IMR-90 (cell line): ENCODE data around the gene PEX6. TPM values are rescaled to one million over a fixed set of nuclear protein-coding genes. Genes with fewer than 3 reads are reported as not detected.

Experiments used
- ATAC-seq: fragments of 200-7000 bp; cut with Tn5 transposase; 2 replicates; pipeline ENCODE4 v1.9.1; 2020; ENCODE audit warnings: low read depth, mild to moderate bottlenecking, moderate library complexity
- BruUV-seq: library from RNA; stranded (reverse); fragments of 400-500 nt; replicated peaks from 2 replicates; lab custom pipeline; 2021; lab: Mats Ljungman, UMichigan
- CTCF ChIA-PET: fragments of 300-600 bp; formaldehyde crosslinking; extraction: SDS; loops from one replicate; lab custom pipeline; 2021; ENCODE audit warnings: antibody characterized with exemption; lab: Yijun Ruan, JAX
- POLR2A ChIA-PET: fragments of 300-600 bp; sonication (Branson Sonifier 250); formaldehyde crosslinking; loops from one replicate; lab custom pipeline; 2022; ENCODE audit warnings: antibody characterized with exemption; ENCODE audit not compliant: unreplicated experiment; lab: Charles Lee
- DNase-seq: peaks from one replicate; pipeline ENCODE4 v3.0.0; 2013
- H2AFZ ChIP-seq: replicated peaks from 2 replicates; pipeline ENCODE3; 2013; ENCODE audit warnings: low read length, mild to moderate bottlenecking; ENCODE audit not compliant: poor library complexity
- H2AK5ac ChIP-seq: 2 replicates; pipeline ENCODE4 v1.6.1; 2013; ENCODE audit warnings: low read depth, low read length, inconsistent platforms
- H2AK9ac ChIP-seq: replicated peaks from 2 replicates; pipeline ENCODE3; 2013; ENCODE audit warnings: mild to moderate bottlenecking, low read depth, low read length, moderate library complexity; ENCODE audit not compliant: poor library complexity
- H2BK120ac ChIP-seq: 2 replicates; pipeline ENCODE4 v1.6.1; 2013; ENCODE audit warnings: low read depth, low read length, inconsistent platforms
- H2BK15ac ChIP-seq: 3 replicates; pipeline ENCODE4 v1.6.1; 2013; ENCODE audit warnings: low read depth, low read length, inconsistent platforms
- H2BK20ac ChIP-seq: 2 replicates; pipeline ENCODE4 v1.6.1; 2013; ENCODE audit warnings: low read depth, mild to moderate bottlenecking, inconsistent platforms, low read length, moderate library complexity
- H2BK5ac ChIP-seq: 2 replicates; pipeline ENCODE4 v1.6.1; 2013; ENCODE audit warnings: mild to moderate bottlenecking, low read depth, low read length, inconsistent platforms; ENCODE audit not compliant: poor library complexity, severe bottlenecking
- H3K14ac ChIP-seq: replicated peaks from 2 replicates; pipeline ENCODE4 v1.6.1; 2013; ENCODE audit warnings: low read depth, low read length, inconsistent platforms
- H3K18ac ChIP-seq: 2 replicates; pipeline ENCODE4 v1.6.1; 2013; ENCODE audit warnings: low read depth, low read length, control low read depth
- H3K23ac ChIP-seq: 2 replicates; pipeline ENCODE4 v1.6.1; 2013; ENCODE audit warnings: low read depth, low read length, inconsistent platforms
- H3K27ac ChIP-seq: 2 replicates; pipeline ENCODE4 v1.5.1; 2013; ENCODE audit warnings: mild to moderate bottlenecking, control low read depth, low read length; ENCODE audit not compliant: insufficient read depth
- H3K27me3 ChIP-seq: 2 replicates; pipeline ENCODE4 v1.6.1; 2013; ENCODE audit warnings: low read length; ENCODE audit not compliant: control insufficient read depth, insufficient read depth
- H3K36me3 ChIP-seq: 2 replicates; pipeline ENCODE4 v1.6.1; 2013; ENCODE audit warnings: low read length, mixed read lengths; ENCODE audit not compliant: control insufficient read depth, insufficient read depth
- H3K4ac ChIP-seq: 2 replicates; pipeline ENCODE4 v1.6.1; 2013; ENCODE audit warnings: low read depth, low read length, inconsistent platforms
- H3K4me1 ChIP-seq: 2 replicates; pipeline ENCODE4 v1.6.1; 2013; ENCODE audit warnings: low read length, mixed read lengths; ENCODE audit not compliant: control insufficient read depth, insufficient read depth
- H3K4me2 ChIP-seq: 2 replicates; pipeline ENCODE4 v1.6.1; 2013; ENCODE audit warnings: low read depth, mild to moderate bottlenecking, control low read depth, low read length, moderate library complexity
- H3K4me3 ChIP-seq: 2 replicates; pipeline ENCODE4 v1.5.1; 2013; ENCODE audit warnings: low read depth, mild to moderate bottlenecking, control low read depth, low read length, moderate library complexity; ENCODE audit not compliant: insufficient read depth
- H3K56ac ChIP-seq: 2 replicates; pipeline ENCODE4 v1.6.1; 2013; ENCODE audit warnings: low read length, inconsistent platforms; ENCODE audit not compliant: insufficient read depth; ENCODE audit errors: extremely low read depth
- H3K79me1 ChIP-seq, 2 experiments: 2 replicates each; pipeline ENCODE4 v1.6.1; 2013; ENCODE audit warnings: low read length in 2 of 2, inconsistent platforms in 1 of 2, low read depth in 1 of 2
- H3K9ac ChIP-seq: 2 replicates; pipeline ENCODE4 v1.6.1; 2013; ENCODE audit warnings: low read depth, low read length, control low read depth
- H3K9me1 ChIP-seq: 2 replicates; pipeline ENCODE4 v1.6.1; 2013; ENCODE audit warnings: low read length, inconsistent platforms; ENCODE audit not compliant: insufficient read depth
- H3K9me3 ChIP-seq: 2 replicates; pipeline ENCODE4 v1.6.1; 2013; ENCODE audit warnings: low read length; ENCODE audit not compliant: control insufficient read depth, insufficient read depth
- H4K20me1 ChIP-seq: 2 replicates; pipeline ENCODE4 v1.6.1; 2013; ENCODE audit warnings: low read length, inconsistent platforms; ENCODE audit not compliant: insufficient read depth
- H4K5ac ChIP-seq: 2 replicates; pipeline ENCODE4 v1.6.1; 2013; ENCODE audit warnings: mild to moderate bottlenecking, low read depth, low read length, control low read depth
- H4K8ac ChIP-seq, 2 experiments: 2 replicates each; pipeline ENCODE4 v1.6.1; 2013; ENCODE audit warnings: low read depth in 2 of 2, low read length in 2 of 2, control low read depth in 1 of 2, inconsistent platforms in 1 of 2
- H4K91ac ChIP-seq: 2 replicates; pipeline ENCODE4 v1.6.1; 2013; ENCODE audit warnings: low read depth, low read length, inconsistent platforms; ENCODE audit not compliant: insufficient read depth
- BHLHE40 ChIP-seq: fragments of 150-350 bp; IDR thresholded peaks from 2 replicates; pipeline ENCODE4 v1.6.1; 2016; ENCODE audit warnings: mild to moderate bottlenecking, low read depth, low read length
- CEBPB ChIP-seq: IDR thresholded peaks from 2 replicates; pipeline ENCODE4 v1.6.1; 2012; ENCODE audit warnings: low read depth, low read length, improper control_type of control experiment
- CHD1 ChIP-seq: IDR thresholded peaks from 2 replicates; pipeline ENCODE4 v1.6.1; 2012; ENCODE audit warnings: low read depth, low read length, improper control_type of control experiment
- CTCF ChIP-seq: conservative IDR thresholded peaks from 2 replicates; pipeline ENCODE4 v1.5.1; 2012; ENCODE audit warnings: mild to moderate bottlenecking, low read depth, low read length, improper control_type of control experiment
- ELK1 ChIP-seq: fragments of 150-350 bp; IDR thresholded peaks from 2 replicates; pipeline ENCODE4 v1.6.1; 2016; ENCODE audit warnings: low read depth, mild to moderate bottlenecking, low read length, moderate library complexity, borderline replicate concordance
- FOS ChIP-seq: fragments of 150-350 bp; IDR thresholded peaks from 2 replicates; pipeline ENCODE4 v1.6.1; 2016; ENCODE audit warnings: low read depth, low read length
- MAFK ChIP-seq: IDR thresholded peaks from 2 replicates; pipeline ENCODE4 v1.6.1; 2012; ENCODE audit warnings: low read depth, low read length, improper control_type of control experiment
- MAZ ChIP-seq: IDR thresholded peaks from 2 replicates; pipeline ENCODE4 v1.6.1; 2012; ENCODE audit warnings: low read depth, mild to moderate bottlenecking, low read length, improper control_type of control experiment, moderate library complexity, borderline replicate concordance
- NFE2L2 ChIP-seq: fragments of 150-350 bp; IDR thresholded peaks from 2 replicates; pipeline ENCODE4 v1.6.1; 2016; ENCODE audit warnings: low read depth, mild to moderate bottlenecking, low read length
- POLR2A ChIP-seq: IDR thresholded peaks from 2 replicates; pipeline ENCODE4 v1.6.1; 2012; ENCODE audit warnings: mild to moderate bottlenecking, low read depth, low read length
- RAD21 ChIP-seq: IDR thresholded peaks from 2 replicates; pipeline ENCODE4 v1.6.1; 2012; ENCODE audit warnings: low read length, improper control_type of control experiment
- RCOR1 ChIP-seq: IDR thresholded peaks from 2 replicates; pipeline ENCODE4 v1.6.1; 2012; ENCODE audit warnings: mild to moderate bottlenecking, low read length, improper control_type of control experiment; ENCODE audit not compliant: insufficient replicate concordance
- RFX5 ChIP-seq: IDR thresholded peaks from 2 replicates; pipeline ENCODE4 v1.8.0; 2012; ENCODE audit warnings: low read depth, mild to moderate bottlenecking, low read length, moderate library complexity
- SMC3 ChIP-seq: fragments of 150-350 bp; IDR thresholded peaks from 2 replicates; pipeline ENCODE4 v1.6.1; 2016; ENCODE audit warnings: low read depth, mild to moderate bottlenecking, antibody characterized with exemption, low read length, moderate library complexity
- USF2 ChIP-seq: fragments of 150-350 bp; IDR thresholded peaks from 2 replicates; pipeline ENCODE4 v1.6.1; 2017; ENCODE audit warnings: mild to moderate bottlenecking, antibody characterized with exemption, low read length, low read depth
- WGBS, 2 experiments: methylation state at CpG; one replicate each; pipeline versions ENCODE4 v1.1.5 to v1.1.7; 2013; ENCODE audit warnings: missing lambda C conversion rate in 2 of 2; ENCODE audit not compliant: insufficient read length in 1 of 2; ENCODE audit errors: extremely low coverage in 2 of 2; 5-methylcytosine and 5-hydroxymethylcytosine counted together
- dilution Hi-C: fragments of 300-500 bp; cut with HindIII; formaldehyde crosslinking; loops from one replicate; pipeline ENCODE4 v1.14.3; 2018; ENCODE audit warnings: low sequenced_read_pairs; ENCODE audit not compliant: unreplicated experiment
- in situ Hi-C: fragments of 300-500 bp; cut with MboI; formaldehyde crosslinking; loops from 3 replicates; pipeline ENCODE4 v1.14.3; 2019; ENCODE audit warnings: low sequenced_read_pairs, inconsistent platforms, mixed read lengths
- intact Hi-C: fragments of 100-400 bp; cut with micrococcal nuclease; formaldehyde crosslinking; loops from 2 replicates; pipeline ENCODE4 v1.10.0; 2022
- polyA plus RNA-seq, 3 experiments: library from polyadenylated mRNA; depleted of rRNA; stranded (reverse); fragments of >200 nt; gene quantifications; 2 replicates each; pipeline ENCODE4 v1.2.3, GENCODE V29; 2012; ENCODE audit warnings: low replicate concordance in 1 of 3
- total RNA-seq: library from RNA; depleted of rRNA; stranded (reverse); fragments of >200 nt; gene quantifications from 2 replicates; pipeline ENCODE4 v1.2.3, GENCODE V29; 2012

Gene PEX6
- total and polyA plus RNA-seq, 2 of the 4 experiments (the other 2 are of a cell fraction), result 10.4 to 10.6 TPM

- DNase-seq (no peak), ATAC-seq (0 out of 2 replicates have a peak, but pooled peaks have one; percentile 1)
- Histone ChIP-seq H3K79me1 (peaks cover 38 to 51% of the 10 kb centered on the region in 2 experiments), H3K9me1 (peaks cover 28% of the 10 kb centered on the region), H3K23ac (peak overlapping the region; percentile 54), H2AFZ (peak overlapping the region; percentile 89), H3K9ac (peak overlapping the region; percentile 73), H3K4me1 (peaks cover 3% of the 10 kb centered on the region; the same call in 1 of the 2 replicates), H3K36me3 (peaks cover 11% of the 10 kb centered on the region), H4K91ac (peak overlapping the region; percentile 0; the same call in 1 of the 2 replicates), H3K4me3 (peak overlapping the region; percentile 73), H2BK120ac (no peak overlapping the region), H3K9me3 (no peaks in the 10 kb centered on the region), H4K5ac (no peak overlapping the region), H3K4me2 (peak overlapping the region; percentile 81), H3K56ac (peak overlapping the region; percentile 42; the same call in 1 of the 2 replicates), H3K4ac (peak overlapping the region; percentile 49), H3K14ac (peak overlapping the region; percentile 38), H3K27me3 (no peaks in the 10 kb centered on the region), H4K20me1 (peaks cover 30% of the 10 kb centered on the region), H3K27ac (peak overlapping the region; percentile 69), H2BK15ac (no peak overlapping the region), H4K8ac (peak overlapping the region; percentile 1 to 26; a peak in 3 of 4 replicates), H2BK5ac (peak overlapping the region; percentile 43), H2BK20ac (no peak overlapping the region), H2AK9ac (peak overlapping the region; percentile 90), H3K18ac (no peak overlapping the region), H2AK5ac (peak overlapping the region; percentile 32)
- intact Hi-C loops, result no loop called here
- CTCF ChIA-PET, result no interaction called here
- BruUV-seq, result no TSS peak
- in situ Hi-C loops, result no loop called here
- 25% methylated on average over 4 of the region's 13 CpGs; no CpG with 5 or more reads in 1 of the 2 experiments for WGBS, 2 experiments
- POLR2A ChIA-PET, result interaction anchor here (1.0 kb wide), 2 partner anchors 13 to 56 kb away, joined by 3 read pairs; partner anchors contain the start of gene CNPY3
- dilution Hi-C loops, result no loop called here
- TF ChIP-seq CTCF (no peak), ELK1 (no peak), CHD1 (no peak), NFE2L2 (no peak), CEBPB (no peak), USF2 (no peak), SMC3 (no peak), RAD21 (no peak), POLR2A (no peak), MAZ (no peak), MAFK (no peak), FOS (no peak), RCOR1 (no peak), BHLHE40 (no peak), RFX5 (no peak)
These were observed 6.0 kb upstream of the PEX6 start for GRCh38 chr6:42984924-42985475.
